Measurements from ENCODE around the gene GJA5.

The GJA5 gene

DNA sequence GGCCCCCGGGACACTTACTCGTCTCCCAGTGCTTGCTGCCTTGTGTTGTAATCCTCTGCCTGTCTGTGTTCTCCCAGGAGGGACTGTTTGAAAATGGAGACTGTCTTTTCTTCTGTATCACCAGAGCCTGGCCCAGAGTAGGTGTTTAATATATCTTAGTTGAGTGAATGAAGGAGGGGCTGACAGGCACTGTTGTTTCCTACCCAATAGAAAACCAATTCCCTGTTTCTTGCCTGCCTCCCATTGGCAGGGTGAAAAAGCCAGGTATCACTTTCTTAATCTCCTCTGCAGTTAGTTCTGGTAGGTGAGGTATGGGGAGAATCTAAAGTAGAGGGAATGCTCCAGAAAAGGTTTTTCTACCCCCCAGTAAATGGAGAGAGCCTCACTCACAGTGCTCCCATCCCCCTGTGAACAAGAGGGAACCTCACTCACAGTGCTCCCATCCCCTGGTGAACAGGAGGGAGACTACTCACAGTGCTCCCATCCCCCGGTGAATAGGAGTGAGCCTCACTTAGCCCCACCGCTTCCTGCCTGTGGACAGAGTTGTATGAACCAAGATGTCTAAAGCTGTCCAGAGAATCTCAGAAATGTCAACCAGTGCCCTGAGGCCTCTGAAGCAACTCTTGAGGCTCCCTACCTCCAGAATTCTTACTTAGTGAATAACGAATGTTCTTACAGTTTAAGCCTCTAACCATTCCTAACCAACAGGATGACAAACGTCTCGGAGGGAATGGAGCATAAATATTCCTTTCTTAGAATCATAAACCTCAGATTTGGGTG, at the start of gene GJA5:
Gene GJA5 (minus strand): TSS at position 122 of the 780 bp plus-strand sequence. CDS start 1,364 bp downstream, outside the sequence.
- DNase-seq, result no peak

- no peak for DNase-seq
These were observed 48.8 kb upstream of the GJA5 start for GRCh38 chr1:147809236-147809635.

GRCh38 chr1:147808025-147808424, 47.6 kb upstream of the GJA5 start:
- no peak for DNase-seq

DNA sequence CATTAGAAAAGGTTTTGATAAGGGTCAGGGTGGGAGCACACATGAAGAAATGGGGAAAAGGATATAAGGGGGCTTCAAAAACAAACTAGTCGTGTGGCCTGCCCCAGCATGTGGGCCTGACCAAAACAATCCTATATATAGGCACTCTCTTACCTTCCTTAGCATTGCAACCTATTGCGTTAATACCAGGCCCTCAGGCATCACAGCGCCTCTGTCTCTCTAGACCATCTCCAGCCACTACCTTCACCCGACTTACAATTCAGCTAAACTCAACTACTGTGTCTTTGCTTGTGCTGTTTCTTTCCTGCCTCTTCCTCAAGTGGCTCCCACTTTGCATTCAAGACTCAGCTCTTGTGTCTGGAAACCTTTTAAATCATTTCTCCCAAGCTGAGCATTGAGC, 47.0 kb upstream of the GJA5 start:
- no peak for DNase-seq

- no peak for DNase-seq
These were observed 44.7 kb upstream of the GJA5 start for GRCh38 chr1:147804942-147805723.

- no peak for DNase-seq
These were observed 40.4 kb upstream of the GJA5 start for GRCh38 chr1:147800804-147801203.

DNA sequence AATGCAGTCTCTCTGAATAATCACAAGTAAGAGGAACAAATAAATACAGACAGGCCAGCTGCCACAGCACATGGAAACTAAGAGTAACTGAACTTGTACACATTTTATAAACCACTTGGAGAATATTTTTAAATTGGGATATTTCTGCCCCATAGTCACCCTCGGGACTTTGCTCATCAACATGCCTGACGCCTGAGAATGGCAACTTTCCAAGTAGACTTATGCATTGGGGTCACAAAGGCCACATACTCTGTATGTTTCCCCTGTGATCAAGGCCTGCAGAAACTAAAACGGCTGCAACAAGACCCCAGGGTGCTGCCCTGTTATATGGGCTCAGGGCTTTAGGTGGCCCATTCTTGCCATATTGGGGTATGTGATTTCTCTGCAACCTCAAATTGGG, 38.3 kb upstream of the GJA5 start:
- no peak for DNase-seq

DNA sequence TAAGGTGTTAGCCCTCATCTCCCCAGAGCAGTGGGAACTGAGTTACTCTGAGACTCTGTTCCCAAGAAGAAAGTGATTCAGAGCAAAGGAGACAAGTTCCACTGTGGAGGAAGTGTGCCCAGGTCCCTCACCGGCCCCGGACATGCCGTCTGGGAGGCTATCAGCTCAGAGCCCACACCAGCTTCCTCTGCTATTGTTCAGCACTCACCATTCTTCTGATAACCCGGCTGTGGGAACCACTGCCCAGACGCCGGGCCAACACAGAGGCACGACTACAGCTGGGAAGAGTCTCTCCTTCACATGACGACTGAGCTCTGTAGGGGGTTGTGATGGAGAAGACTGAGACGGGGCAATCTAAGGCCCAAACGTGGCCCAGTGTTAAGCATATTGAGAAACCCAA, 34.2 kb upstream of the GJA5 start:
- DNase-seq, result no peak

DNA sequence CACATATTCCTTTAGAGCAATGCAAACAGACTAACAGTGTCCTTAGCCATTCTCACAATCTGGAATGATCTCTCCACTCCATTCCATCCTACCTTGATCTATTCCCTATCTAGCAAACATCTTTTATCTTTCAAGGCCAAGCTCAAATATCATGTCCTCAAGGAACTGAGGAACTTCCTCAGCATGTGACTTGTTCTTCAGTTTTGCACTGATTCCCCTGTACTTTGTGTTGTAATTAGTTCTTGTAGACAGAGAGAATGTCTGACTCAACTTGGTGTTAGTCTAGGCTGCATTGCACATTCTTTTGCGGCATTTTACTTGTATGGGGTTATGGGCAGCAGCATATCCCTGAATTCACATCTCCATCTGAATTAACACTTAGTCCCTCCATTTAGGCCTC, 31.5 kb upstream of the GJA5 start:
- DNase-seq, result no peak

DNA sequence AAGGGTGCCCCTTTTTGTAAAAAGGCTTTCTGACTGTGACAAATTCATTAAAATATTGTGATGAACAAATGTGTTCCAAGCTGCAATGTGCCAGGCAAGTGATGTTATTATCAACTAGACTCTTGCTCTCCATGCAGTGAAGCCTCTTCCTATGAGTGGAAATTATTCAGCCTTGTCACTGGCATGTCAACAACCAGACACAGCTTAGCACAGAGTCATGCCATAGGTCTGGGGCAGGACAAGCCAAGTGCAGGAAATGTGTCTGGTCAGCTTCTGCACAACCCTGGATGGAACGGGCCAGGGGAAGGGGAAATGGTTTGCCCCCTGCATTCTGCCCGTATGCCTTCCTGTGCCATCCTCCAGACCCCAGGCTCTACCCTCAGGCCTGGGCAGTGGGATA, 27.4 kb upstream of the GJA5 start:
- no peak for DNase-seq

- no peak for DNase-seq
These were observed 26.1 kb upstream of the GJA5 start for GRCh38 chr1:147786536-147786935.

GRCh38 chr1:147785794-147786506, 25.5 kb upstream of the GJA5 start:
- no peak for DNase-seq

- no peak for DNase-seq
These were observed 24.5 kb upstream of the GJA5 start for GRCh38 chr1:147784941-147785340.

- no peak for DNase-seq
These were observed 20.7 kb upstream of the GJA5 start for GRCh38 chr1:147781056-147781471.

GRCh38 chr1:147777694-147778093, 17.3 kb upstream of the GJA5 start:
- DNase-seq, result no peak

GRCh38 chr1:147773215-147773715, 12.9 kb upstream of the GJA5 start:
- no peak for DNase-seq

- DNase-seq, result no peak
These were observed 12.2 kb upstream of the GJA5 start for GRCh38 chr1:147772570-147772969.

DNA sequence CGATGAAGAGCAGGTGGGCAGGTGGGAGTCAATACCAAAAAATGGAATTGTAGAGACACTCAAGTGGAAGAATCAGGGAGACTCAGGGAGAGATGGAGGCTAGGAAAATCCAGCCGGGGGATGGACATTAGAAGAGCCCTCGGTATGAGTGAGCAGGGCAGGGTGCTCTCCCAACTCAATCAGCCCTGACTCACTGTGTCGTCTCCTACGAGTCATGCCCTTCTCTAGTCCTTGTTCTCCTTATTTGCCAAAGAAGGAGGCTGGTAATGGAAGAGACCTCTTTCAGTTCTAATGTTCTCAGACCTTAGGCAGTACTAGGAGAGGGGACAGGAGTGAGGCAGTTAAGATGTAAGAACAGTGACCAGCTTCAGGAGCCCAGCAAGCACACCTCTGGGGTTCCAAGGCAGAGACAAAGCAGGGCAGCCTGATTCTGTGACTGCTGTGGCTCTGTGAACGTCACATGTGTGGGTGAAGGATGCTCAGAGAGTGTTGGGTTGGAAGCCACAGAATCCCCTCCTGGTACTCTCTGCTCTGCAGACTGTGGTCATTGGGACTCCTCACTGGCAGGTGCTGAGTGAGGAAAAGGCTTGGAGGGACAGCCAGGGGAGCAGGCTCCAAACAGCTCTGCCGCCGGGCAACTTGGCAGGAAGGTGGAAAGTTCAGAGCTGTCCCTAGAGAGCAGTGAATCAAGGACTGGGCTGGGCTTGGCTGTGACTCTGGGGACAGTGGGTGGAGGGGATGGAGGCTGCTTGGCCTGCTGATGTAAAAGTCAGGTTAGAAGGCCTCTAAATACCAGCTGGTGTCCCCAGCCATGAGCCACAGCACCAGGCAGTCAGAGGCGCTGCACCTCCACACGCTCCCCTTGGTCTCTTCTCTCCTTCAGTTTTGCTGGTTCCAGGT, 11.1 kb upstream of the GJA5 start:
- no peak for DNase-seq

DNA sequence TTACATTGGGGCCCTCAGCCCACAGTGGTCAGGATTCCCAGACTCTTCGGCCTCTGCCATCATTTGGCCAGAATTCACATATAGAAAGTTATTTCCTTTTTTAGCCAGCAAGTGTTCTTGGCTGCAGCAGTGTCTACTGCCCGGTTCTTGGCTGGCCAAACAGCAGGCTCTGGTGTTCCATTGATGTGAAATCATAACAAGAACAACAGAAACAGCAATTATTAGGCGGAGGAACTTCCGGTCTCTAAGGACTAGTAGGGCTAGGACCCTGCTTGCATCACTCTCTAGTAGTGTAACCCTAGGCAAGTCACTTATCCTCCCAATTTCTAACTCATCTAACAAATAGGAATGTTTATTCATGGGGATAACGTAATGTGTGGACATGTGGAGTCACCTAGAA, 8.7 kb upstream of the GJA5 start:
- no peak for DNase-seq

- no peak for DNase-seq
These were observed 8.2 kb upstream of the GJA5 start for GRCh38 chr1:147768582-147768981.

- DNase-seq, result no peak
These were observed 7.7 kb upstream of the GJA5 start for GRCh38 chr1:147768101-147768500.
